K562 (cell line): Measurements from ENCODE around the gene OR2T8. TPM values are rescaled to one million over a fixed set of nuclear protein-coding genes. Genes with fewer than 3 reads are reported as not detected.
A peak's percentile ranks its signal among the peaks of the same experiment; 100 is the strongest.
"Not testable (repeated sequence)": the region's sequence is repeated elsewhere in the genome, so short reads cannot be mapped to it uniquely, and the experiment has no call there.

Source experiments
- EP300 ChIP-seq: IDR thresholded peaks from 2 replicates; pipeline ENCODE4 v1.6.1; 2012; ENCODE audit warnings: low read length, improper control_type of control experiment
- FIP1L1 ChIP-seq: fragments of 200-400 bp; formaldehyde crosslinking; IDR thresholded peaks from 2 replicates; pipeline ENCODE4 v1.6.1; 2018; ENCODE audit warnings: mild to moderate bottlenecking, low read depth, low read length; ENCODE audit not compliant: poor library complexity, severe bottlenecking
- HLTF ChIP-seq: fragments of 450-650 bp; IDR thresholded peaks from 2 replicates; pipeline ENCODE4 v1.6.1; 2016
- KLF16 ChIP-seq: IDR thresholded peaks from 2 replicates; pipeline ENCODE4 v1.6.1; 2016; ENCODE audit warnings: antibody characterized with exemption
- MYC ChIP-seq, 2 experiments: fragments of 250-450 bp in 1 of 2; sonication (Bioruptor Pico) in 1 of 2; IDR thresholded peaks; 2 replicates each; pipeline versions ENCODE4 v1.5.1 to v1.6.1; 2012 to 2021; ENCODE audit warnings: low read depth in 2 of 2, borderline replicate concordance in 1 of 2, improper control_type of control experiment in 1 of 2, low read length in 1 of 2, mild to moderate bottlenecking in 1 of 2, moderate library complexity in 1 of 2
- SRSF1 ChIP-seq: fragments of 200-400 bp; formaldehyde crosslinking; IDR thresholded peaks from 2 replicates; pipeline ENCODE4 v1.6.1; 2017; ENCODE audit warnings: mild to moderate bottlenecking, low read depth, low read length, moderate library complexity
- TBP ChIP-seq: optimal IDR thresholded peaks from 2 replicates; pipeline ENCODE3; 2011; ENCODE audit warnings: low read depth, low read length, improper control_type of control experiment
- TRIM24 ChIP-seq, 2 experiments: fragments of 450-650 bp; IDR thresholded peaks; 2 replicates each; pipeline ENCODE4 v1.6.1; 2016
- ZBTB17 ChIP-seq: fragments of 450-650 bp; formaldehyde crosslinking; IDR thresholded peaks from 2 replicates; pipeline ENCODE4 v1.4.0; 2020; ENCODE audit warnings: mild to moderate bottlenecking
- ZEB2 ChIP-seq: fragments of 450-650 bp; IDR thresholded peaks from 2 replicates; pipeline ENCODE4 v1.6.1; 2016
- ZKSCAN1 ChIP-seq: fragments of 150-350 bp; IDR thresholded peaks from 2 replicates; pipeline ENCODE4 v1.6.1; 2016; ENCODE audit warnings: low read depth, low read length
- polyA plus RNA-seq, 8 experiments: library from polyadenylated mRNA; depleted of rRNA in 4 of 8; stranded (reverse) in 5 of 8; unstranded in 3 of 8; fragments of >200 nt; fragmentation: Nextera tagmentation in 2 of 8; fragmentation: Illumina TruSeq in 1 of 8; extraction: Ambion mirVana in 2 of 8; extraction: Trizol in 1 of 8; gene quantifications; 2 replicates each; pipeline versions ENCODE4 v1.2.1 to v1.2.3, GENCODE V29; 2011 to 2014; ENCODE audit warnings: inconsistent platforms in 1 of 8, missing spikeins in 1 of 8
- total RNA-seq, 7 experiments: library from RNA; depleted of rRNA in 6 of 7; stranded (reverse); fragments of >200 nt in 6 of 7; fragmentation: Illumina TruSeq in 2 of 7; extraction: Trizol in 2 of 7; gene quantifications; 2 replicates each; pipeline versions ENCODE4 v1.2.1 to v1.2.3, GENCODE V29; 2011 to 2021; ENCODE audit warnings: low replicate concordance in 1 of 7
- TF ChIP-seq, protein P1 (sequence below): fragments of 450-650 bp; IDR thresholded peaks from 2 replicates; pipeline ENCODE4 v1.6.1; 2014; ENCODE audit warnings: low read depth, mild to moderate bottlenecking, moderate library complexity, borderline replicate concordance
- TF ChIP-seq, protein P2 (sequence below): fragments of 450-650 bp; IDR thresholded peaks from 2 replicates; pipeline ENCODE4 v1.6.1; 2016; ENCODE audit warnings: mild to moderate bottlenecking
- TF ChIP-seq, protein P3 (sequence below), 2 experiments: fragments of 450-650 bp in 1 of 2; sonication (generic) in 1 of 2; formaldehyde crosslinking in 1 of 2; IDR thresholded peaks; 2 replicates each; pipeline versions ENCODE4 v1.7.1 to v1.9.0; 2016 to 2022; ENCODE audit warnings: inconsistent platforms in 1 of 2, mild to moderate bottlenecking in 1 of 2, missing genetic modification reagents in 1 of 2

Gene OR2T8
- total and polyA plus RNA-seq, 9 of the 15 experiments (the other 6 are each of a cell fraction or from before 2014, with no cell fraction given), result 0.08 to 0.46 (median 0.31) TPM; not detected in 3

DNA sequence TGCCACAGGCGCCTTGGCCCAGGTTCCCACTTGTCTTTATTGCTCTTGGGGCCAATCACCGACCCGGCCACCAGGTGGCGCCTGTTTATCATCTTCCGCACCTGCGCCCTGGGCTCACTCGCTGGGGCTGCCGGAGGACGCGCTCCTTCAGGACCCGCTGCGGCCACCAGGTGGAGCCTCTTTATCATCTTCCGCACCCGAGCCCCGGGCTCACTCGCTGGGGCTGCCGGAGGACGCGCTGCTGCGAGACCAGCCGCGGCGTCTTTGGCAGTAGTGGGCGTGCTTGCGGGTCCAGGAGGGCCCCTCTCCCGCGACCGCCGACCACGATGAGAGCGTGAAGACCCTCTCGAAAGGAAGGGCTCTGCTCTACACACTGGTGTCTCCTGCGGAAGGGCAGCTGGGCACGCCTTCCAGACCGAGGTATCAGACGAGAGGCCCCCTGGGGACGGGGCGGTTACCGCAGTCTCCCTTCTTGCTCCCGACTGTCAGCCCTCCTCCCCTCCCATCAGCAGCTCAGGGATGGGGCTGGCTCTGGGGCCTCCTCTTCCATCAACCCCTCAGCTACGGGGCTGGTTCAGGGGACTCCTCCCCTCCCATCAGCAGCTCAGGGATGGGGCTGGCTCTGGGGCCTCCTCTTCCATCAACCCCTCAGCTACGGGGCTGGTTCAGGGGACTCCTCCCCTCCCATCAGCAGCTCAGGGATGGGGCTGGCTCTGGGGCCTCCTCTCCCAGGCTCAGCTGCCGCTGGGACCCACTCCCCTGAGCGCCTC, 17.1 kb downstream of the OR2T8 start (continued):
- TF ChIP-seq, protein P1, sequence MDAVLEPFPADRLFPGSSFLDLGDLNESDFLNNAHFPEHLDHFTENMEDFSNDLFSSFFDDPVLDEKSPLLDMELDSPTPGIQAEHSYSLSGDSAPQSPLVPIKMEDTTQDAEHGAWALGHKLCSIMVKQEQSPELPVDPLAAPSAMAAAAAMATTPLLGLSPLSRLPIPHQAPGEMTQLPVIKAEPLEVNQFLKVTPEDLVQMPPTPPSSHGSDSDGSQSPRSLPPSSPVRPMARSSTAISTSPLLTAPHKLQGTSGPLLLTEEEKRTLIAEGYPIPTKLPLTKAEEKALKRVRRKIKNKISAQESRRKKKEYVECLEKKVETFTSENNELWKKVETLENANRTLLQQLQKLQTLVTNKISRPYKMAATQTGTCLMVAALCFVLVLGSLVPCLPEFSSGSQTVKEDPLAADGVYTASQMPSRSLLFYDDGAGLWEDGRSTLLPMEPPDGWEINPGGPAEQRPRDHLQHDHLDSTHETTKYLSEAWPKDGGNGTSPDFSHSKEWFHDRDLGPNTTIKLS, result peak; percentile 27; the same call in 1 of the 2 replicates
- 0 out of 2 replicates have a peak, but pooled peaks have one; percentile 59 for TF ChIP-seq SRSF1
- TF ChIP-seq, protein P2, sequence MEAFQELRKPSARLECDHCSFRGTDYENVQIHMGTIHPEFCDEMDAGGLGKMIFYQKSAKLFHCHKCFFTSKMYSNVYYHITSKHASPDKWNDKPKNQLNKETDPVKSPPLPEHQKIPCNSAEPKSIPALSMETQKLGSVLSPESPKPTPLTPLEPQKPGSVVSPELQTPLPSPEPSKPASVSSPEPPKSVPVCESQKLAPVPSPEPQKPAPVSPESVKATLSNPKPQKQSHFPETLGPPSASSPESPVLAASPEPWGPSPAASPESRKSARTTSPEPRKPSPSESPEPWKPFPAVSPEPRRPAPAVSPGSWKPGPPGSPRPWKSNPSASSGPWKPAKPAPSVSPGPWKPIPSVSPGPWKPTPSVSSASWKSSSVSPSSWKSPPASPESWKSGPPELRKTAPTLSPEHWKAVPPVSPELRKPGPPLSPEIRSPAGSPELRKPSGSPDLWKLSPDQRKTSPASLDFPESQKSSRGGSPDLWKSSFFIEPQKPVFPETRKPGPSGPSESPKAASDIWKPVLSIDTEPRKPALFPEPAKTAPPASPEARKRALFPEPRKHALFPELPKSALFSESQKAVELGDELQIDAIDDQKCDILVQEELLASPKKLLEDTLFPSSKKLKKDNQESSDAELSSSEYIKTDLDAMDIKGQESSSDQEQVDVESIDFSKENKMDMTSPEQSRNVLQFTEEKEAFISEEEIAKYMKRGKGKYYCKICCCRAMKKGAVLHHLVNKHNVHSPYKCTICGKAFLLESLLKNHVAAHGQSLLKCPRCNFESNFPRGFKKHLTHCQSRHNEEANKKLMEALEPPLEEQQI, result peak; percentile 65
- TF ChIP-seq EP300, result 0 out of 2 replicates have a peak, but pooled peaks have one; percentile 16
- 0 out of 2 replicates have a peak, but pooled peaks have one; percentile 37 for TF ChIP-seq ZEB2
- TF ChIP-seq FIP1L1, result peak; percentile 90
- peak; percentile 64 for TF ChIP-seq KLF16
- TF ChIP-seq TRIM24 (IDR thresholded peaks at IDR 0.05), result peak in 1 of 2 experiments; percentile 14; a peak in 1 of 4 replicates
- TF ChIP-seq ZKSCAN1, result peak; percentile 18; the same call in 1 of the 2 replicates
- peak; percentile 63 for TF ChIP-seq MYC (IDR thresholded peaks at IDR 0.05; ENCODE audit: low read depth, low read length)
- not testable (repeated sequence) for TF ChIP-seq MYC (CRISPR knock-in tag; IDR thresholded peaks at IDR 0.05; ENCODE audit: borderline replicate concordance, low read depth)
- TF ChIP-seq TBP, result peak; percentile 69
- TF ChIP-seq, protein P3, sequence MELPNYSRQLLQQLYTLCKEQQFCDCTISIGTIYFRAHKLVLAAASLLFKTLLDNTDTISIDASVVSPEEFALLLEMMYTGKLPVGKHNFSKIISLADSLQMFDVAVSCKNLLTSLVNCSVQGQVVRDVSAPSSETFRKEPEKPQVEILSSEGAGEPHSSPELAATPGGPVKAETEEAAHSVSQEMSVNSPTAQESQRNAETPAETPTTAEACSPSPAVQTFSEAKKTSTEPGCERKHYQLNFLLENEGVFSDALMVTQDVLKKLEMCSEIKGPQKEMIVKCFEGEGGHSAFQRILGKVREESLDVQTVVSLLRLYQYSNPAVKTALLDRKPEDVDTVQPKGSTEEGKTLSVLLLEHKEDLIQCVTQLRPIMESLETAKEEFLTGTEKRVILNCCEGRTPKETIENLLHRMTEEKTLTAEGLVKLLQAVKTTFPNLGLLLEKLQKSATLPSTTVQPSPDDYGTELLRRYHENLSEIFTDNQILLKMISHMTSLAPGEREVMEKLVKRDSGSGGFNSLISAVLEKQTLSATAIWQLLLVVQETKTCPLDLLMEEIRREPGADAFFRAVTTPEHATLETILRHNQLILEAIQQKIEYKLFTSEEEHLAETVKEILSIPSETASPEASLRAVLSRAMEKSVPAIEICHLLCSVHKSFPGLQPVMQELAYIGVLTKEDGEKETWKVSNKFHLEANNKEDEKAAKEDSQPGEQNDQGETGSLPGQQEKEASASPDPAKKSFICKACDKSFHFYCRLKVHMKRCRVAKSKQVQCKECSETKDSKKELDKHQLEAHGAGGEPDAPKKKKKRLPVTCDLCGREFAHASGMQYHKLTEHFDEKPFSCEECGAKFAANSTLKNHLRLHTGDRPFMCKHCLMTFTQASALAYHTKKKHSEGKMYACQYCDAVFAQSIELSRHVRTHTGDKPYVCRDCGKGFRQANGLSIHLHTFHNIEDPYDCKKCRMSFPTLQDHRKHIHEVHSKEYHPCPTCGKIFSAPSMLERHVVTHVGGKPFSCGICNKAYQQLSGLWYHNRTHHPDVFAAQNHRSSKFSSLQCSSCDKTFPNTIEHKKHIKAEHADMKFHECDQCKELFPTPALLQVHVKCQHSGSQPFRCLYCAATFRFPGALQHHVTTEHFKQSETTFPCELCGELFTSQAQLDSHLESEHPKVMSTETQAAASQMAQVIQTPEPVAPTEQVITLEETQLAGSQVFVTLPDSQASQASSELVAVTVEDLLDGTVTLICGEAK (IDR thresholded peaks at IDR 0.05), result peak; percentile 60
- TF ChIP-seq, protein P3 (CRISPR knock-in tag; IDR thresholded peaks at IDR 0.05), result not testable (repeated sequence)
- TF ChIP-seq HLTF, result 0 out of 2 replicates have a peak, but pooled peaks have one; percentile 47
- TF ChIP-seq ZBTB17 (CRISPR knock-in tag), result peak; percentile 68; the same call in 1 of the 2 replicates
